ENCODE measurements around the gene BUD23. TPM values are rescaled to one million over a fixed set of nuclear protein-coding genes. Genes with fewer than 3 reads are reported as not detected.
"Not testable (repeated sequence)": the region's sequence is repeated elsewhere in the genome, so short reads cannot be mapped to it uniquely, and the experiment has no call there.

BUD23 gene
- total RNA-seq, 1 experiment from 2014 or later, result 78.1 TPM

GRCh38 chr7:73721377-73721817, 38.0 kb downstream of the BUD23 start:
- H4K8ac ChIP-seq (replicated peaks; ENCODE audit: insufficient read length, low read depth, low read length), result no peak overlapping the region
- H3K9me3 Mint-ChIP-seq, result no peaks in the 10 kb centered on the region; a peak in 1 of 5 replicates
- H3K14ac ChIP-seq (ENCODE audit: insufficient read depth, low read length), result no peak overlapping the region
- no CpG with 5 or more reads among the region's 3 CpGs for WGBS (ENCODE audit: extremely low coverage, insufficient read length, low lambda C conversion rate)
- H3K27me3 Mint-ChIP-seq (ENCODE audit: low read depth), result peaks cover 40% of the 10 kb centered on the region
- no peaks in the 10 kb centered on the region for H3K4me1 ChIP-seq (ENCODE audit: insufficient read depth, low read length)
- H4K5ac ChIP-seq (ENCODE audit: insufficient read length, low read depth, low read length), result no peak overlapping the region
- H2BK12ac ChIP-seq (ENCODE audit: insufficient read length, low read depth, low read length), result no peak overlapping the region
- H3K4me1 Mint-ChIP-seq, result peaks cover 0 to 7% of the 10 kb centered on the region in 2 experiments; a peak in 2 of 4 replicates
- peaks cover 9% of the 10 kb centered on the region for H3K23me2 ChIP-seq (ENCODE audit: insufficient read length, low read depth, low read length, poor library complexity, severe bottlenecking)
- no peak overlapping the region for H3T11ph ChIP-seq (ENCODE audit: low read length)
- no peak overlapping the region for H3K56ac ChIP-seq (ENCODE audit: insufficient read length, low read depth, low read length)
- no peak overlapping the region for H2BK5ac ChIP-seq (ENCODE audit: insufficient read length, low read length)
- H2BK15ac ChIP-seq (ENCODE audit: low read depth, low read length), result no peak overlapping the region
- H3K27ac Mint-ChIP-seq, result no peak overlapping the region
- no peaks in the 10 kb centered on the region for H3K79me2 ChIP-seq (ENCODE audit: insufficient read depth, low read length)
- TF ChIP-seq, protein P1, sequence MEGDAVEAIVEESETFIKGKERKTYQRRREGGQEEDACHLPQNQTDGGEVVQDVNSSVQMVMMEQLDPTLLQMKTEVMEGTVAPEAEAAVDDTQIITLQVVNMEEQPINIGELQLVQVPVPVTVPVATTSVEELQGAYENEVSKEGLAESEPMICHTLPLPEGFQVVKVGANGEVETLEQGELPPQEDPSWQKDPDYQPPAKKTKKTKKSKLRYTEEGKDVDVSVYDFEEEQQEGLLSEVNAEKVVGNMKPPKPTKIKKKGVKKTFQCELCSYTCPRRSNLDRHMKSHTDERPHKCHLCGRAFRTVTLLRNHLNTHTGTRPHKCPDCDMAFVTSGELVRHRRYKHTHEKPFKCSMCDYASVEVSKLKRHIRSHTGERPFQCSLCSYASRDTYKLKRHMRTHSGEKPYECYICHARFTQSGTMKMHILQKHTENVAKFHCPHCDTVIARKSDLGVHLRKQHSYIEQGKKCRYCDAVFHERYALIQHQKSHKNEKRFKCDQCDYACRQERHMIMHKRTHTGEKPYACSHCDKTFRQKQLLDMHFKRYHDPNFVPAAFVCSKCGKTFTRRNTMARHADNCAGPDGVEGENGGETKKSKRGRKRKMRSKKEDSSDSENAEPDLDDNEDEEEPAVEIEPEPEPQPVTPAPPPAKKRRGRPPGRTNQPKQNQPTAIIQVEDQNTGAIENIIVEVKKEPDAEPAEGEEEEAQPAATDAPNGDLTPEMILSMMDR (conservative IDR thresholded peaks at IDR 0.05), result no peak
- DNase-seq, result no peak
- no peak overlapping the region for H3K18ac ChIP-seq (ENCODE audit: insufficient read length, low read depth, low read length)
- H2AK5ac ChIP-seq (ENCODE audit: insufficient read length, low read length), result no peak overlapping the region
- H4K91ac ChIP-seq (ENCODE audit: insufficient read length, low read depth, low read length), result no peak overlapping the region
- H4K20me1 ChIP-seq (ENCODE audit: control insufficient read depth, insufficient read depth, insufficient read length), result no peaks in the 10 kb centered on the region
- no peak overlapping the region for H3K4ac ChIP-seq (ENCODE audit: low read depth, low read length)
- H2AFZ ChIP-seq (ENCODE audit: low read length), result no peak overlapping the region
- no peak overlapping the region for H2BK20ac ChIP-seq (ENCODE audit: low read depth, low read length, poor library complexity, severe bottlenecking)
- no peaks in the 10 kb centered on the region for H3K79me1 ChIP-seq (ENCODE audit: insufficient read depth, low read depth, low read length, poor library complexity, severe bottlenecking)
- H3K27me3 ChIP-seq (ENCODE audit: insufficient read depth, low read length), result peaks cover 3% of the 10 kb centered on the region; the same call in 1 of the 2 replicates
- no peak overlapping the region for H3K4me2 ChIP-seq (ENCODE audit: insufficient read depth, insufficient read length, low read length)
- H3K36me3 Mint-ChIP-seq (ENCODE audit: insufficient read depth in 1 of 3, low read depth in 3 of 3), result peaks cover 0 to 1% (median 0%) of the 10 kb centered on the region in 3 experiments; a peak in 2 of 7 replicates
- H3K23ac ChIP-seq (ENCODE audit: insufficient read length, low read depth, low read length), result no peak overlapping the region
- H3K4me3 Mint-ChIP-seq, result peak overlapping the region; percentile 29 to 48; a peak in 2 of 5 replicates
- H3K9ac ChIP-seq (ENCODE audit: extremely low read depth, insufficient read length, low read length), result no peak overlapping the region
- no peaks in the 10 kb centered on the region for H3K9me3 ChIP-seq (ENCODE audit: control insufficient read depth, low read depth, low read length)
- H3K27ac ChIP-seq (ENCODE audit: insufficient read length, low read depth, low read length), result no peak overlapping the region
- no peak overlapping the region for H2BK120ac ChIP-seq (ENCODE audit: low read depth, low read length, poor library complexity, severe bottlenecking)

- not testable (repeated sequence) for H2AFZ ChIP-seq (ENCODE audit: low read length); H3K79me2 ChIP-seq (ENCODE audit: insufficient read depth, low read length); H3K36me3 Mint-ChIP-seq (ENCODE audit: insufficient read depth in 1 of 3, low read depth in 3 of 3); H3K9me3 ChIP-seq (ENCODE audit: control insufficient read depth, low read depth, low read length); H3K27ac ChIP-seq (ENCODE audit: insufficient read length, low read depth, low read length); H3K4ac ChIP-seq (ENCODE audit: low read depth, low read length); H3K9ac ChIP-seq (ENCODE audit: extremely low read depth, insufficient read length, low read length); H2AK5ac ChIP-seq (ENCODE audit: insufficient read length, low read length); H2BK5ac ChIP-seq (ENCODE audit: insufficient read length, low read length); H4K20me1 ChIP-seq (ENCODE audit: control insufficient read depth, insufficient read depth, insufficient read length); H3K18ac ChIP-seq (ENCODE audit: insufficient read length, low read depth, low read length); H3K79me1 ChIP-seq (ENCODE audit: insufficient read depth, low read depth, low read length, poor library complexity, severe bottlenecking); H3K23me2 ChIP-seq (ENCODE audit: insufficient read length, low read depth, low read length, poor library complexity, severe bottlenecking); H4K5ac ChIP-seq (ENCODE audit: insufficient read length, low read depth, low read length); H3K56ac ChIP-seq (ENCODE audit: insufficient read length, low read depth, low read length); H3K23ac ChIP-seq (ENCODE audit: insufficient read length, low read depth, low read length); H3K14ac ChIP-seq (ENCODE audit: insufficient read depth, low read length); H4K91ac ChIP-seq (ENCODE audit: insufficient read length, low read depth, low read length); H3K27ac Mint-ChIP-seq; H2BK12ac ChIP-seq (ENCODE audit: insufficient read length, low read depth, low read length); H3K9me3 Mint-ChIP-seq; H3K27me3 ChIP-seq (ENCODE audit: insufficient read depth, low read length); H3T11ph ChIP-seq (ENCODE audit: low read length); H2BK120ac ChIP-seq (ENCODE audit: low read depth, low read length, poor library complexity, severe bottlenecking); H3K4me1 Mint-ChIP-seq; H4K8ac ChIP-seq (replicated peaks; ENCODE audit: insufficient read length, low read depth, low read length); H2BK15ac ChIP-seq (ENCODE audit: low read depth, low read length); H2BK20ac ChIP-seq (ENCODE audit: low read depth, low read length, poor library complexity, severe bottlenecking); H3K4me2 ChIP-seq (ENCODE audit: insufficient read depth, insufficient read length, low read length); H3K4me1 ChIP-seq (ENCODE audit: insufficient read depth, low read length); H3K4me3 Mint-ChIP-seq; DNase-seq
- H3K27me3 Mint-ChIP-seq (ENCODE audit: low read depth), result peaks cover 40% of the 10 kb centered on the region
- WGBS (ENCODE audit: extremely low coverage, insufficient read length, low lambda C conversion rate), result no CpG with 5 or more reads among the region's 4 CpGs
These were observed 38.8 kb downstream of the BUD23 start for GRCh38 chr7:73722182-73722581.
